ENCODE data around the gene HSDL2. TPM values are rescaled to one million over a fixed set of nuclear protein-coding genes. Genes with fewer than 3 reads are reported as not detected.

The HSDL2 gene
- total RNA-seq, 1 donor from 2014 or later = 40.7 TPM

DNA sequence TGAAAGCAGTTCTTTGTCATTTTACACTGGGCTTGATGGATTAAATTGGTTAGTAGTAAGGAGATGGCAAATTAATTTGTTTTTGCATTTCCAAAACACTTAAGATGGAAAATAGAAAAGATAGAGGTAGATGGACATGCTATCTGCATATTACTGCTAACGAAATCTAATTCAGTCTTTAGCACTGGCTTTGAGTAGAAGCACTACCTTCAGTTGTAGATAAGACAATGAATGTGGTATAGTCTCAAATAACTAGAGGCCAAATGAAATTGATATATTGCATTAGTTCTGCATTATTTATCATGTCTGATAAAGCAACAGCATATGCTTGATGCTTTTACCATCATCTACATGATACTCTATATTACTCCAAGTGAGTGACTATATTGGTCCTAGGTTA is 140.2 kb downstream of the HSDL2 start:
- no peak overlapping the region for H3K9ac ChIP-seq (ENCODE audit: low read depth in 1 of 3, low read length in 3 of 3)
- H3K9me3 ChIP-seq (ENCODE audit: control insufficient read depth in 3 of 3, low read length in 3 of 3) = no peaks in the 10 kb centered on the region
- no peak overlapping the region for H3K4me3 ChIP-seq (ENCODE audit: low read length in 3 of 3)
- no peaks in the 10 kb centered on the region for H3K4me1 ChIP-seq (ENCODE audit: control insufficient read depth in 3 of 3, insufficient read depth in 3 of 3, low read length in 3 of 3)
- H3K27me3 ChIP-seq (ENCODE audit: control insufficient read depth in 3 of 3, insufficient read depth in 3 of 3, low read length in 3 of 3) = no peaks in the 10 kb centered on the region
- no peak overlapping the region for H3K27ac ChIP-seq (ENCODE audit: low read depth, low read length)
- H3K36me3 ChIP-seq (ENCODE audit: control insufficient read depth in 3 of 3, insufficient read depth in 3 of 3, low read length in 3 of 3) = no peaks in the 10 kb centered on the region

DNA sequence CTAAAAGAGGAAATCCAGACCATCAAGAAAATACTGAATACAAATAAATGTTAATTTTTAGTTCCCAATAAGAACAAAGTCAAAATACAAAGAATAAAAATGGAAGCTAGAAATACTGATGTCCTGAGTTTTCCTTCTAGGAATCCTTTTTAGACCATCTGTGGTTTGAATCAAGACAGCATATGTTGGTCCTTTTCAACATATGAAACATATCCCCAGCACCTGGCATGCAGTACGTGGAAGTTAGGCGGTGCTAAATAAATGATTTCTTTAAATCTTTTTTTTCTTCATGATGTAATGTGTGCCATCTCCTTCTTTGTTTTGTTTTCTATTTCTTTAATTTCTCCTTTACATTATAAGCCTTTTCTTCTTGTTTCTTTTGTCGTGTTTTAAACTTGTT is 140.7 kb downstream of the HSDL2 start:
- Histone ChIP-seq H3K4me3 (ENCODE audit: low read length in 3 of 3) (no peak overlapping the region), H3K9ac (ENCODE audit: low read depth in 1 of 3, low read length in 3 of 3) (no peak overlapping the region), H3K36me3 (ENCODE audit: control insufficient read depth in 3 of 3, insufficient read depth in 3 of 3, low read length in 3 of 3) (no peaks in the 10 kb centered on the region), H3K27me3 (ENCODE audit: control insufficient read depth in 3 of 3, insufficient read depth in 3 of 3, low read length in 3 of 3) (no peaks in the 10 kb centered on the region), H3K9me3 (ENCODE audit: control insufficient read depth in 3 of 3, low read length in 3 of 3) (no peaks in the 10 kb centered on the region), H3K4me1 (ENCODE audit: control insufficient read depth in 3 of 3, insufficient read depth in 3 of 3, low read length in 3 of 3) (no peaks in the 10 kb centered on the region), H3K27ac (ENCODE audit: low read depth, low read length) (no peak overlapping the region)

Other genes with a start within 250 kb of the HSDL2 start
- gene SUSD1, start 204.8 kb upstream of the HSDL2 start, total RNA-seq = 22.4 TPM
- gene PTBP3, start 46.5 kb upstream of the HSDL2 start, total RNA-seq = 19.3 TPM
- gene KIAA1958, start 106.7 kb downstream of the HSDL2 start, total RNA-seq = 3.7 TPM

All from skeletal muscle tissue (tissue), 4 donors.